ENCODE data around the gene HGFAC. TPM values are rescaled to one million over a fixed set of nuclear protein-coding genes. Genes with fewer than 3 reads are reported as not detected.

HGFAC gene
- total RNA-seq, 2 experiments from 2014 or later = 0.25 to 0.75 TPM

GRCh38 chr4:3467601-3468031 lies 25.8 kb downstream of the HGFAC start:
- ChIA-PET CTCF (no interaction called here), POLR2A (no interaction called here)
- no peaks in the 10 kb centered on the region for H3K36me3 ChIP-seq (ENCODE audit: insufficient read depth, low read length)
- H3K4me1 ChIP-seq (ENCODE audit: insufficient read depth, low read length) = peaks cover 4% of the 10 kb centered on the region
- Mint-ChIP-seq H3K4me3 (no peak overlapping the region), H3K27me3 (peaks cover 16% of the 10 kb centered on the region), H3K9me3 (no peaks in the 10 kb centered on the region), H3K36me3 (ENCODE audit: low read depth) (no peaks in the 10 kb centered on the region), H3K27ac (no peak overlapping the region), H3K4me1 (ENCODE audit: low read depth) (no peaks in the 10 kb centered on the region)
- intact Hi-C loops (cut with DNase I, micrococcal nuclease) = no loop called here
- H3K9me3 ChIP-seq (ENCODE audit: control insufficient read depth in 1 of 2, insufficient read depth in 1 of 2, low read length in 2 of 2) = peaks cover 0 to 14% of the 10 kb centered on the region in 2 experiments
- no peak overlapping the region for H3K27ac ChIP-seq (ENCODE audit: low read depth in 1 of 2, low read length in 2 of 2)
- DNase-seq = no peak
- peaks cover 9 to 20% of the 10 kb centered on the region in 2 experiments for H3K27me3 ChIP-seq (ENCODE audit: control insufficient read depth in 1 of 2, insufficient read depth in 2 of 2, low read length in 2 of 2)
- H3K4me3 ChIP-seq (ENCODE audit: low read length) = no peak overlapping the region
- ATAC-seq (ENCODE audit: poor library complexity) = no peak
- TF ChIP-seq CTCF (IDR thresholded peaks at IDR 0.05) = no peak

- H3K4me3 Mint-ChIP-seq = no peak overlapping the region
- H3K4me1 Mint-ChIP-seq (ENCODE audit: low read depth) = no peaks in the 10 kb centered on the region
- Histone ChIP-seq H3K4me3 (ENCODE audit: low read length) (no peak overlapping the region), H3K36me3 (ENCODE audit: insufficient read depth, low read length) (no peaks in the 10 kb centered on the region), H3K9me3 (ENCODE audit: control insufficient read depth in 1 of 2, insufficient read depth in 1 of 2, low read length in 2 of 2) (peaks cover 0 to 13% of the 10 kb centered on the region in 2 experiments), H3K4me1 (ENCODE audit: insufficient read depth, low read length) (peaks cover 4% of the 10 kb centered on the region), H3K27ac (ENCODE audit: low read depth in 1 of 2, low read length in 2 of 2) (no peak overlapping the region), H3K27me3 (ENCODE audit: control insufficient read depth in 1 of 2, insufficient read depth in 2 of 2, low read length in 2 of 2) (peaks cover 9 to 17% of the 10 kb centered on the region in 2 experiments)
- POLR2A ChIA-PET = no interaction called here
- no peak for DNase-seq
- H3K27me3 Mint-ChIP-seq = peaks cover 14% of the 10 kb centered on the region
- TF ChIP-seq CTCF (IDR thresholded peaks at IDR 0.05) = no peak
- intact Hi-C loops (cut with DNase I, micrococcal nuclease) = no loop called here
- ATAC-seq (ENCODE audit: poor library complexity) = no peak
- H3K9me3 Mint-ChIP-seq = no peaks in the 10 kb centered on the region
- H3K27ac Mint-ChIP-seq = no peak overlapping the region
- H3K36me3 Mint-ChIP-seq (ENCODE audit: low read depth) = no peaks in the 10 kb centered on the region
- CTCF ChIA-PET = no interaction called here
Measured at GRCh38 chr4:3468154-3468553, 26.4 kb downstream of the HGFAC start.

GRCh38 chr4:3468804-3469203 lies 27.0 kb downstream of the HGFAC start:
- POLR2A ChIA-PET = no interaction called here

More at GRCh38 chr4:3468804-3469203, 27.0 kb downstream of the HGFAC start:
- no peak overlapping the region for H3K27ac ChIP-seq (ENCODE audit: low read depth in 1 of 2, low read length in 2 of 2)
- H3K4me1 ChIP-seq (ENCODE audit: insufficient read depth, low read length) = no peaks in the 10 kb centered on the region
- peaks cover 0 to 10% of the 10 kb centered on the region in 2 experiments for H3K9me3 ChIP-seq (ENCODE audit: control insufficient read depth in 1 of 2, insufficient read depth in 1 of 2, low read length in 2 of 2)
- CTCF ChIA-PET = no interaction called here
- peaks cover 5 to 14% of the 10 kb centered on the region in 2 experiments for H3K27me3 ChIP-seq (ENCODE audit: control insufficient read depth in 1 of 2, insufficient read depth in 2 of 2, low read length in 2 of 2)
- intact Hi-C loops (cut with DNase I, micrococcal nuclease) = no loop called here
- H3K36me3 ChIP-seq (ENCODE audit: insufficient read depth, low read length) = no peaks in the 10 kb centered on the region
- no peak overlapping the region for H3K27ac Mint-ChIP-seq
- no peak for DNase-seq
- no peak for ATAC-seq (ENCODE audit: poor library complexity)
- peaks cover 14% of the 10 kb centered on the region for H3K27me3 Mint-ChIP-seq
- no peak for TF ChIP-seq CTCF (IDR thresholded peaks at IDR 0.05)
- H3K9me3 Mint-ChIP-seq = no peaks in the 10 kb centered on the region
- H3K4me3 Mint-ChIP-seq = no peak overlapping the region
- H3K4me3 ChIP-seq (ENCODE audit: low read length) = no peak overlapping the region
- H3K4me1 Mint-ChIP-seq (ENCODE audit: low read depth) = no peaks in the 10 kb centered on the region
- no peaks in the 10 kb centered on the region for H3K36me3 Mint-ChIP-seq (ENCODE audit: low read depth)

Measured in CD4-positive, alpha-beta T cell (primary cell).